ENCODE results near the gene ZNF668.

Gene ZNF668

DNA sequence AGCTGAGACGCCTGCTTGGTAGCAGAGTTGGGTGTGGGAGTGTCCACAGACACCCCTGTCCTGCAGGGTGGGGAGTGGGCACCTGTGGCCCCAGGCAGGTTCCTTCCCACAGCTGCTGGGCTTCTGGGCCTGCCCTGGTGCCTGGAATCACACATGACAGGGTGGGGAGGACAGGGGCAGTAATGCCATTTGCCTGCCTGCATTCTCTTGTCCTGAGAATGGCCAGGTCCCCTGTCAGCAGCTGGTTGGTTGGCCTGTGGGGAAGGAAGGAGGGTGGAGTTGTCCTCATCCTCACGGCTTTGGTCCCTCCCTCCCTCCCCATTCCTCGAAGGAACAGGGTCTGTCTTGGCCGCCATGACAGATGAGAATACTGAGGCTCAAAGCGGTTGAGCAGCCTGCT is 9.5 kb upstream of the ZNF668 start:
- no peak for TF ChIP-seq ZFP3 (CRISPR knock-in tag; IDR thresholded peaks at IDR 0.05)
- ATAC-seq = no peak

DNA sequence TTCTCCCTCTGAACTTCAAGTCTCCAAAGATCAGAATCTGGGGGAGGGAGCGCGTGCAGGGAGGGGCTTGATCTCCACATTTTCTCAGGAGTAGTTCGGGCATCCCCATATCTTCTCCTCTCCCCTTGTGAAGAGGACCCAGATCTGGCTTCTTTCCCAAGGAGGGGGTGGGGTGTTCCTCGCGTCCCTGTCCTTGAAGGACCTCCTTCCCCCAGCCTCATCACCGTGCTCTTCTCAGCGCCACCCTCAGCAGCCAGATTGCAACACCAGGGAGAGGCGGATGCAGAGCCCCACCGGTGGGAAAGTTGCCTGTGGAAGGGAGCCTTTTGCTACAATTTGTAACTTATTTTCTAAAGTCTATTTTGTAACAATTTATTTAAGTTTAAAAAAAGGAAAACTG is 9.0 kb upstream of the ZNF668 start:
- TF ChIP-seq BACH2 (CRISPR knock-in tag; IDR thresholded peaks at IDR 0.05; ENCODE audit: borderline replicate concordance) (no peak), ZNF70 (CRISPR knock-in tag; IDR thresholded peaks at IDR 0.05) (no peak), PATZ1 (CRISPR knock-in tag; IDR thresholded peaks at IDR 0.05; ENCODE audit: borderline replicate concordance) (no peak)

GRCh38 chr16:31082368-31083045 is 8.5 kb upstream of the ZNF668 start:
- no peak for TF ChIP-seq ARNTL (CRISPR knock-in tag; IDR thresholded peaks at IDR 0.05; ENCODE audit: borderline replicate concordance, low read depth)
- TF ChIP-seq SNAI2 (CRISPR knock-in tag; IDR thresholded peaks at IDR 0.05) = no peak
- TF ChIP-seq GLIS3 (CRISPR knock-in tag; IDR thresholded peaks at IDR 0.05) = no peak
- TF ChIP-seq ZFP30 (CRISPR knock-in tag; IDR thresholded peaks at IDR 0.05) = no peak
- TF ChIP-seq CREB5 (CRISPR knock-in tag; IDR thresholded peaks at IDR 0.05; ENCODE audit: low read depth) = no peak
- TF ChIP-seq ISL1 (CRISPR knock-in tag; IDR thresholded peaks at IDR 0.05) = no peak
- TF ChIP-seq RARB (CRISPR knock-in tag; IDR thresholded peaks at IDR 0.05) = no peak
- no peak for TF ChIP-seq ZNF8 (CRISPR knock-in tag; IDR thresholded peaks at IDR 0.05)
- TF ChIP-seq, protein P1, sequence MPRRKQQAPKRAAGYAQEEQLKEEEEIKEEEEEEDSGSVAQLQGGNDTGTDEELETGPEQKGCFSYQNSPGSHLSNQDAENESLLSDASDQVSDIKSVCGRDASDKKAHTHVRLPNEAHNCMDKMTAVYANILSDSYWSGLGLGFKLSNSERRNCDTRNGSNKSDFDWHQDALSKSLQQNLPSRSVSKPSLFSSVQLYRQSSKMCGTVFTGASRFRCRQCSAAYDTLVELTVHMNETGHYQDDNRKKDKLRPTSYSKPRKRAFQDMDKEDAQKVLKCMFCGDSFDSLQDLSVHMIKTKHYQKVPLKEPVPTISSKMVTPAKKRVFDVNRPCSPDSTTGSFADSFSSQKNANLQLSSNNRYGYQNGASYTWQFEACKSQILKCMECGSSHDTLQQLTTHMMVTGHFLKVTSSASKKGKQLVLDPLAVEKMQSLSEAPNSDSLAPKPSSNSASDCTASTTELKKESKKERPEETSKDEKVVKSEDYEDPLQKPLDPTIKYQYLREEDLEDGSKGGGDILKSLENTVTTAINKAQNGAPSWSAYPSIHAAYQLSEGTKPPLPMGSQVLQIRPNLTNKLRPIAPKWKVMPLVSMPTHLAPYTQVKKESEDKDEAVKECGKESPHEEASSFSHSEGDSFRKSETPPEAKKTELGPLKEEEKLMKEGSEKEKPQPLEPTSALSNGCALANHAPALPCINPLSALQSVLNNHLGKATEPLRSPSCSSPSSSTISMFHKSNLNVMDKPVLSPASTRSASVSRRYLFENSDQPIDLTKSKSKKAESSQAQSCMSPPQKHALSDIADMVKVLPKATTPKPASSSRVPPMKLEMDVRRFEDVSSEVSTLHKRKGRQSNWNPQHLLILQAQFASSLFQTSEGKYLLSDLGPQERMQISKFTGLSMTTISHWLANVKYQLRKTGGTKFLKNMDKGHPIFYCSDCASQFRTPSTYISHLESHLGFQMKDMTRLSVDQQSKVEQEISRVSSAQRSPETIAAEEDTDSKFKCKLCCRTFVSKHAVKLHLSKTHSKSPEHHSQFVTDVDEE (CRISPR knock-in tag; IDR thresholded peaks at IDR 0.05) = no peak
- TF ChIP-seq PATZ1 (CRISPR knock-in tag; IDR thresholded peaks at IDR 0.05; ENCODE audit: borderline replicate concordance) = no peak
- TF ChIP-seq ZNF565 (CRISPR knock-in tag; conservative IDR thresholded peaks at IDR 0.05; ENCODE audit: low read depth) = no peak
- TF ChIP-seq ZNF70 (CRISPR knock-in tag; IDR thresholded peaks at IDR 0.05) = no peak
- TF ChIP-seq ZFP3 (CRISPR knock-in tag; IDR thresholded peaks at IDR 0.05) = no peak
- TF ChIP-seq, protein P2, sequence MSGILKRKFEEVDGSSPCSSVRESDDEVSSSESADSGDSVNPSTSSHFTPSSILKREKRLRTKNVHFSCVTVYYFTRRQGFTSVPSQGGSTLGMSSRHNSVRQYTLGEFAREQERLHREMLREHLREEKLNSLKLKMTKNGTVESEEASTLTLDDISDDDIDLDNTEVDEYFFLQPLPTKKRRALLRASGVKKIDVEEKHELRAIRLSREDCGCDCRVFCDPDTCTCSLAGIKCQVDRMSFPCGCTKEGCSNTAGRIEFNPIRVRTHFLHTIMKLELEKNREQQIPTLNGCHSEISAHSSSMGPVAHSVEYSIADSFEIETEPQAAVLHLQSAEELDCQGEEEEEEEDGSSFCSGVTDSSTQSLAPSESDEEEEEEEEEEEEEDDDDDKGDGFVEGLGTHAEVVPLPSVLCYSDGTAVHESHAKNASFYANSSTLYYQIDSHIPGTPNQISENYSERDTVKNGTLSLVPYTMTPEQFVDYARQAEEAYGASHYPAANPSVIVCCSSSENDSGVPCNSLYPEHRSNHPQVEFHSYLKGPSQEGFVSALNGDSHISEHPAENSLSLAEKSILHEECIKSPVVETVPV (CRISPR knock-in tag; IDR thresholded peaks at IDR 0.05) = no peak
- TF ChIP-seq TCF4 (CRISPR knock-in tag; IDR thresholded peaks at IDR 0.05; ENCODE audit: borderline replicate concordance) = no peak
- no peak for TF ChIP-seq TOX (CRISPR knock-in tag; IDR thresholded peaks at IDR 0.05; ENCODE audit: borderline replicate concordance)
- TF ChIP-seq ZC3H10 (CRISPR knock-in tag; IDR thresholded peaks at IDR 0.05) = no peak
- no peak for TF ChIP-seq ESRRG (CRISPR knock-in tag; IDR thresholded peaks at IDR 0.05)
- ATAC-seq = no peak

More for the DNA sequence above, 9.0 kb upstream of the ZNF668 start:
- no peak for ATAC-seq
